ENCODE results near the gene TP53. TPM values are rescaled to one million over a fixed set of nuclear protein-coding genes. Genes with fewer than 3 reads are reported as not detected.
"Not testable (repeated sequence)": the region's sequence is repeated elsewhere in the genome, so short reads cannot be mapped to it uniquely, and the experiment has no call there.

The TP53 gene
- polyA plus RNA-seq, 4 donors, result 45.1 to 75.9 (median 70.2) TPM

DNA sequence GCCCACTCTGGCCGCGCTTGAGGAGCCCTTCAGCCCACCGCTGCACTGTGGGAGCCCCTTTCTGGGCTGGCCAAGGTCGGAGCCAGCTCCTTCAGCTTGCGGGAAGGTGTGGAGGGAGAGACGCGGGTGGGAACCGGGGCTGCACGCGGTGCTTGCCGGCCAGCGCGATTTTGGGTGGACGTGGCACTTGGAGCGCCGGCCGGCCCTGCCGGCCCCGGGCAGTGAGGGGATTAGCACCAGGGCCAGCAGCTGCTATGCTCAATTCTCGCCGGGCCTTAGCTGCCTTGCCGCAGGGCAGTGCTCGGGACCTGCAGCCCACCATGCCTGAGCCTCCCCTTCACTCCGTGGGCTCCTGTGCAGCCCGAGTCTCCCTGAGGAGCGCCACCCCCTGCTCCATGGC is 46.5 kb downstream of the TP53 start:
- no peak for DNase-seq (ENCODE audit: low read depth in 4 of 4, low spot score in 3 of 4)

DNA sequence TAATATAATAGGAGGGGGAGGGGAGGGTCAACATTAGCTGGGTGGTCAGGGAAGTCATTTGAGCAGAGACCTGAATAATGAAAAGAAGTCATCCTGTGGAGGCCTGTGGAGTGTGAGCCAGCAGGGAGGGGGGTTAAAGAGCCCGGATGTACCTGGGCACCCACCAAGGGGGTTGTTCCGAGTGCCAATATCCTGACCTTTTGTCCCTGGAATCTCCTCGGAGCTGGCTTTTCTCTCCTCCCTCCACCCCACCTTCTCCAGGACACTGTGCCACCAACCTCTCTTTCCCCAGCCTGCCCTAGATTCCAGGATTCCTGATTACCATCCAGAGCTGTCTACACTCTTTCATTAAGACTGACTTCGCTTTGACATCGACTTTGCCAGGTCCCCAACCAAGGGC is 51.1 kb downstream of the TP53 start:
- DNase-seq (ENCODE audit: low read depth in 4 of 4, low spot score in 3 of 4), result no peak

DNA sequence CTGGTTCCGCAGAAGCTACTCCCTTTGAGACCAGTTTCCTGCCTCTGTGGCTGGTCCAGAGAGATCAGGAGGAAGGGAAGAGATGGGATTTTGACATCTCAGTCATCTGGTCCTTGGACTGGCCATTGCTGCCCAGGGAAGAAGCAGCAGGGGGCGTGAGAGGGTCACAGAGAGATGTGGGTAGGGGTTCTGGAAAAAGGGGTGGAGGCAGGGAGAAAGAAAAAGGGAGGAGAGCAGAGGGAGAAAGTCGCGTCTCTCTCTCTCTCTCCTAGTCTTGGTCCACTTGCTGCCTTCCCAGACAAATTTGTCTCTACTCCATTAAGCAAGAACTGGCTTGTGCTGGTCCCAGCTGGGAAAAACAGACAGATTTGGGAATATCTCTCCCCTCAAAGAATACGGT is 52.9 kb downstream of the TP53 start:
- DNase-seq (ENCODE audit: low read depth in 4 of 4, low spot score in 3 of 4), result peak in 1 of 4 donors; percentile 45

DNA sequence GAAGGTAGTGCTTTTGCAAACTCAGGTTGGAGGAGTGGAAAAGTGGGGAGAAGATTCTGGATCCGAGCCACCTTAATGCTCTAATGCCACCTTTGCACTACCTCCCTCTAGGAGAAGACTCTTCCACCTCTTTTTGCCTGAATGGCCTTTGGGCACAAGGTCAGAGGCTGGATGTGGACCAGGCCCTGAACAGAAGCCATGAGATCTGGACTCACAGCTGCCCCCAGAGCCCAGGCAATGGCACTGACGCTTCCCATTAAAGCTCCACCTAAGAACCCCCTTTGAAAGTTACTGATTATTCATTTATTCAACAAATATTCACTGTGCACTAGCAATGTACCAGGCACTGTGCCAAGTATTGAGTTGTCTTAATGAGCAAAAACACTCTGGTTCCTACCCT is 54.2 kb downstream of the TP53 start:
- no peak for DNase-seq (ENCODE audit: low read depth in 4 of 4, low spot score in 3 of 4)

DNA sequence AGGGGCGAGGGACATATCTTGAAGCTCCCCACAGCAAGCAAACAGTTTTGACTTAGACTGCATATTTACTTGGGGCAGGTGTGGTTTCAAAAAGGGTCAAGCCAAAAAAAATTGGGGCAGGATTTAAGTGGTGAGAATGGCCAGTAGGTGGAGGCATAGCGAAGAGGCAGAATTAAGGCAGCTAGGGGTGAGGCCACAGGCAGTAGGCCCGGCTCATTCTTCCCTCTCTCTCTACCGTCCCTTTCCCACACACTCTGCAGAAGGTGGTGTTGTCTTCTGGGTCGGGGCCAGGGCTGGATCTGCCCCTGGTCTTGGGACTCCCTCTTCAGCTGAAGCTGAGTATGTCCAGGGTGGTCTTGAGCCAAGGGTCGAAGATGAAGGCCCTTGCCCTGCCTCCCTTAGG is 54.8 kb downstream of the TP53 start:
- DNase-seq (ENCODE audit: low read depth in 4 of 4, low spot score in 3 of 4), result no peak

DNA sequence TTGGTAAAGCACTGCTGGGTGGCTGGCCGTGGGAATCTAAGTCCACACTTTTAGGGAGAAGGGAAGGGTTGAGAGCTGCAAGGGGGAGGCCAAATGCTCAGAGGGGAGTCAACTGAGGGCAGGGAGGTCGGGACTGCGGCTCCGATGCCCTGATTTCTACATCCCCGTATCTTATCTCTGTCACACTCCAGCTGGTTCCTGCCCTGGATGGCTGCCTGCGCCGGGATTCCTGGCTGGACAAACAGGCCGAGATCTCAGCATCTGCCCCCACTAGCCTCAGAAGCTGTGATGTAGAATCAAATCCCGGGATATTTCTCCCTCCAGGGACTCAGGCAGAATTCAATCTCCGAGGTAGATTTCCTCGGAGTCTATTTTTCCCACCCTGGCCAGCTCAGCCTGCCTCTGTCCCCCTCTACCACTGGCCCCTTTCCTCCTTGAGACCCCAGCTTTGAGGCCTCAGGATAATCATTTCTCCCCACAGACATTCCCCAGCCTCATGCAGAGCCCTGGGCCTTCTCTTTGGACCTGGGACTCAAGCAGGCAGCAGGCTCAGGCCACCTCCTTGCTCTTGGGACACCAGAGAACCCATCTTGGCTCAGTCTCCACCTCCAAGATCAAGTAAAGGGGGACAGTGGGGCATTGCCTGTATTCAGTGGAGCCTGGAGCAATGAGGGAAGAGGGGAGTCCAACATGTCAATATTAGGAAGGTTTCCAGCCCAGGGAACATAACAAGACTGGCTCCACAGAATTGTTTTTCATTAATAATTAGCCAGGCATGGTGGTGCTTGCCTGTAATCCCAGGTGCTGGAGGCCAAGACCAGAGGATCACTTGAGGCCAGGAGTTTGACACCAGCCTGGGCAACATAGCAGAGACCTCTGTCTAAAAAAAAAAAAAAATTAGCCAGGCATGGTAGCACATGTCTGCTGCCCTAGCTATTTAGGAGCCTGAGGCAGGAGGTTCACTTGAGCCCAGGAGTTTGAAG is 55.6 kb downstream of the TP53 start:
- DNase-seq (ENCODE audit: low read depth in 4 of 4, low spot score in 3 of 4), result no peak

DNA sequence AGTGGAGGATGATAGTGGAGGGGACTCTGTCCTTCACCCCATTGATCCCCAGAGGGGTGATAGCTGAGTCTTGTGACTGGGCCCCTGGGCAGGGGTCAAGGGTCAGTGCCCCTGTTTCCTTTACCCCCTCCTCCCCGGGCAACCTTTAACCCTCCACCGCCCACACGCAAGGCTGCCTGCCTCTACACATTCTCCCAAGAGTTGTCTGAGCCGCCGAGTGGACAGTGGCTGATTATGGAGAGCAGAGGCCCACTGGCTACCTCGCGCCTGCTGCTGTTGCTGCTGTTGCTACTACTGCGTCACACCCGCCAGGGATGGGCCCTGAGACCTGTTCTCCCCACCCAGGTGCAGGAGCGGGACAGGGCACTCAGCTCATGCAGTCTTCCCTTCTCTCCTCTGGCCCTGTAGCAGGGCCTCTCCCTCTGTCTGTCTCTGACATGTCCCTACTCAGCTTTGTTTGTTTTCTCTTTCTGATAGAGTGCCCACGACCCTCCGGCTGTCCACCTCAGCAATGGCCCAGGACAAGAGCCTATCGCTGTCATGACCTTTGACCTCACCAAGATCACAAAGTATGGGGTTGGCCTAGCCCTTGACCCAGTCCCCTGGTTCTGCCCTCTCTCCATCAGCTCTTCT is 57.2 kb downstream of the TP53 start, which contains the start of gene SHBG:
Gene SHBG (plus strand): TSS at position 197 of the 633 bp plus-strand sequence. CDS start 38 bp downstream, at position 235.
- DNase-seq (ENCODE audit: low read depth in 4 of 4, low spot score in 3 of 4), result no peak

DNA sequence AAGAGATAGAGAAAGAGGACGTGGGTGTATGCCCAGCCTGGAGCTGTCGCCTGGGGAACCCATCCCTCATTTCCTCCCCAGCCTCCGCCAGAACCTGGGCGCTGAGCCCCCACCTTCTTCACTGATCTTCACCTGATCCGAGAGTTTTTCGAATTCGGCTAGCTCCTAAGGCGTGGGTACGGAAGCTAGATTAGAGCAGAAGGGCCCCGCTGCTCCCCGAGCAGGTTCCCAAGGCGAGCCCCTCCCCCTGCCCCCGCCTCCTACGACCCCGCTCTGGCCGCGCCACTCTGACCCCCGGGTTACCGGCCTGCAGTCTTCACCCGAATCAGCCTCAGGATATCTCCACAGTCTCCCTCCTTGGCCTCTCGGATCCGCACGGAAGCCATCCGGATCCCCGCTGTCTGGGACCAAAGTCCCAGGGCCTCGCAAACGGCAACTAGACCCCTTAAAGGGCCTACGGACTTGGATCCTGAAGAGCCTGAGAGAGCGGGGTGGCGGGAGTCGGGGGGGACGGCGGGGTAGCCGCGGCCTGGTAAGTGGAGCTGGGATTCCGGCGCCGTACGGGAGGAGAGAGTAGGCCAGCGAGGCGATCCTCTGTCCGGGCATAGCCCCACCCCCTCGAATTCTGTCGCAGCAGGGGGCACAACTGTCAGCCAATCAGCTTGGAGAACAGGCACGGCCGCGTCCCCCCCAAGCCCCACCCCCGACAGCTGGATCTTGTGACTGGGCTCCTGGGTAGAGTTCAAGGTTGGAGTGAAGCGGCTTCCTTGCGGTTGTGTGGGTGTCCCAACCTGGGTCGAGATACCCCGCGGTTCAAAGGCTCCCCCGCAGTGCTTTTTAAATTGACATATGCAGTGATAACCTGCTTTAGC is 59.8 kb downstream of the TP53 start, which contains the start of gene SAT2:
Gene SAT2 (minus strand): TSS at position 572 of the 872 bp plus-strand sequence. CDS start 186 bp downstream, at position 386.
- DNase-seq (ENCODE audit: low read depth in 4 of 4, low spot score in 3 of 4), result peak; percentile 83 to 92 (median 89)

DNA sequence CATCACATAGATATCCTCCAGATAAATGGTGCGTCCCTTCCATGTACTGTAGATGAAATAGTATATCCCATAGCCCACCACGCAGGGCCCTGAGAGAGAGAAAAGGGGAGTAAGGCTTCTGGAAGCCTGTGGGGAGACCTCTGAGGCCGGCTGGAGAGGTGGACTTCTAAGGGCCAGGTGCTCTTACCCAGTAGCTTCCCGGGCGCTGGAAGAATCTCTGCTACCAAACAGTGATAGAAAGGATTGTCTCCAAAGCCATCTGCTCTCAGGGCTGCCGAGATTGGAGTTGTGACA is 60.4 kb downstream of the TP53 start:
- no peak for DNase-seq (ENCODE audit: low read depth in 4 of 4, low spot score in 3 of 4)

DNA sequence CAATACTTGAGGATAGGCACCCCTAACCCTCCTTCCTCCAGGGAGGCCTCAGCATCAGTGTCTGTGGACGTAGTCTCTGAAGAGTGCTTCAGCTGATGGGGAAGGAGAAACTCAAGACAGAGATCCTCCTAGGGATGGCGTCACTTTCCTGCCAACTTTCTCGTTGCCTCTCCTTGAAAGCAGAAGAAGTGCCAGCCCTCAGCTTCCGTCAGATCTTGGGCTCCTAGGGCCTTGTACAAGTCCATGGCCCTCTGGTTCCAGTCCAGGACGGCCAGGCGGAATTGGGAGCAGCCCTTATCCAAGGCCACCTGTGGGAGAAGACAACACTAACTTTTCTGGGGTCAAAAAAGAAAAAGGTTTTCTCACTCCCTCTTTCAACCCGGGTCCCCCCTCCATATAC is 61.0 kb downstream of the TP53 start:
- DNase-seq (ENCODE audit: low read depth in 4 of 4, low spot score in 3 of 4), result no peak

DNA sequence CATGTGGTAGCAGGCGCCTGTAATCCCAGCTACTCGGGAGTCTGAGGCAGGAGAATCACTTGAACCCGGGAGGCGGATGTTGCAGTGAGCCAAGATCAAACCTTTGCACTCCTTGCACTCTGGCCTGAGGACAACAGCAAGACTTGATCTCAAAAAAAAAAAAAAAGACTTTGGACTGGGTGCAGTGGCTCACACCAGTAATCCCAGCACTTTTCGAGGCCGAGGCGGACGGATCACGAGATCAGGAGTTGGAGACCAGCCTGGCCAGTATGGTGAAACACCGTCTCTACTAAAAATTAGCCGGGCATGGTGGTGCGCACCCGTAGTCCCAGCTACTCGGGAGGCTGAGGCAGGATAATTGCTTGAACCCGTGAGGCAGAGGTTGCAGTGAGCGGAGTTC is 61.5 kb downstream of the TP53 start:
- DNase-seq (ENCODE audit: low read depth in 4 of 4, low spot score in 3 of 4), result not testable (repeated sequence)

DNA sequence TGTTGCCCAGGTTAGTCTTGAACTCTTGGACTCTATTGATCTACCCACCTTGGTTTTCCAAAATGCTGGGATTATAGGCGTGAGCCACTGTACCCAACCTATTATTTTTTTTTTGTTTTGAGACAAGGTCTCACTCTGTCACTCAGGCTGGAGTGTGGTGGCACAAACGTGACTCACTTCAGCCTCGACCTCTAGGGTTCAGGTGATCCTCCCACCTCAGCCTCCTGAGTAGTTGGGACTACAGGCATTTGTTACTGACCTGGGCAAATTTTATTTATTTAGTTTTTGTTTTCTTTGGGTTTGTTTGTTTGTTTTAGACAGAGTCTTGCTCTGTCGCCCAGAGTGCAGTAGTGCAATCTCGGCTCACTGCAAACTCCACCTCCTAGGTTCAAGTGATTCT is 63.6 kb downstream of the TP53 start:
- no peak for DNase-seq (ENCODE audit: low read depth in 4 of 4, low spot score in 3 of 4)

DNA sequence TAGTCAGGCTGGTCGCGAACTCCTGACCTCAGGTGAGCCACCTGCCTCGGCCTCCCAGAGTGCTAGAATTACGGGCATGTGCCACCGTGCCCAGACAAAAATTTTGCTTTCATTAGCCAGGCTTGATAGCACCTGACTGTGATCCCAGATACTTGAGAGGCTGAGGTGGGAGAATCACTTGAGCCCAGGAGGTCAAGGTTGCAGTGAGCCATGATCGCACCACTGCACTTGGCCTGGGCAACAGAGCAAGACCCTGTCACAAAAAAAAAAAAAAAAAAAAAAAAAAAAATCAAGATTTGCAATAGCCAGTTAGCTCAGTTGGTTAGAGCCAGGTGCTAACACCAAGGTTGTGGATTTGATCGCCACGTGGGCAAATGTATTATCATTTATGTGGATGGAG is 66.5 kb downstream of the TP53 start:
- DNase-seq (ENCODE audit: low read depth in 4 of 4, low spot score in 3 of 4), result no peak

DNA sequence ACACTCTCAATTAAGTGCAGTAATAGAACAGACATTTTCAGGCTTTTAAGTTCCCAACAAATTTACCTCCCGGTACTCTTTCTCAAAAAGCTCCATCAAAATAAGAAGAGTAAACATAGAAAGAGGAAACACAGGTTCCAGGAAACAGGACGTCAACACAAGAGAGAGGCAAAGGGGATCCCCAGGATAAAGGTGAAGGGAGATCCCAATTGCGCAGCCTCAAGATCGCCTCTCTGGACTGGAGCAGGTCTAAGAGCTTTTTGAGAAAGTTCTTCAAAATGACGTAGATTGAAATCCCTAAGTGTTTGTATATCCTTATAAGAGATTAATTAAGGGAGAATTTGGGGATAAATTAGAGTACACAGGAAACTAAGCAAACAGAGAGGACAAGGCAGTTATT is 68.7 kb downstream of the TP53 start:
- DNase-seq (ENCODE audit: low read depth in 4 of 4, low spot score in 3 of 4), result no peak

Other genes starting within 250 kb of the TP53 start
- gene FGF11, start 248.0 kb downstream of the TP53 start, polyA plus RNA-seq (ENCODE audit: insufficient read length in 4 of 4), result 10 to 100 TPM in 1 of 4 donors, 1 to 10 TPM in 3; 5.6 to 17.1 (median 8.5) TPM
- 10 to 100 TPM in 2 of 4 donors, 1 to 10 TPM in 2; 9.0 to 15.1 (median 9.8) TPM for gene CHRNB1, start 242.4 kb downstream of the TP53 start, polyA plus RNA-seq (ENCODE audit: insufficient read length in 4 of 4)
- 10 to 100 TPM; 36.1 to 46.1 (median 43.4) TPM for gene ZBTB4, start 207.9 kb downstream of the TP53 start, polyA plus RNA-seq (ENCODE audit: insufficient read length in 4 of 4)
- gene SLC35G6, start 206.0 kb downstream of the TP53 start, polyA plus RNA-seq (ENCODE audit: insufficient read length in 4 of 4), result under 1 TPM in 2 of 4 donors, not detected in 2; 0.12 to 0.46 TPM
- gene POLR2A, start 203.1 kb downstream of the TP53 start, polyA plus RNA-seq (ENCODE audit: insufficient read length in 4 of 4), result 100 to 1,000 TPM; 105 to 159 (median 123) TPM
- gene TNFSF12, start 138.4 kb downstream of the TP53 start, polyA plus RNA-seq (ENCODE audit: insufficient read length in 4 of 4), result 10 to 100 TPM; 20.3 to 43.5 (median 25.8) TPM
- gene TNFSF13, start 128.7 kb downstream of the TP53 start, polyA plus RNA-seq (ENCODE audit: insufficient read length in 4 of 4), result 10 to 100 TPM in 3 of 4 donors, 1 to 10 TPM in 1; 7.1 to 15.7 (median 12.7) TPM
- 10 to 100 TPM; 57.4 to 83.0 (median 73.6) TPM for gene SENP3, start 125.6 kb downstream of the TP53 start, polyA plus RNA-seq (ENCODE audit: insufficient read length in 4 of 4)
- gene CD68, start 107.9 kb downstream of the TP53 start, polyA plus RNA-seq (ENCODE audit: insufficient read length in 4 of 4), result 10 to 100 TPM; 32.3 to 70.7 (median 54.9) TPM
- gene MPDU1, start 103.6 kb downstream of the TP53 start, polyA plus RNA-seq (ENCODE audit: insufficient read length in 4 of 4), result 100 to 1,000 TPM in 3 of 4 donors, 10 to 100 TPM in 1; 75.1 to 114 (median 112) TPM
- gene SOX15, start 97.4 kb downstream of the TP53 start, polyA plus RNA-seq (ENCODE audit: insufficient read length in 4 of 4), result 10 to 100 TPM in 1 of 4 donors, 1 to 10 TPM in 3; 2.5 to 10.5 (median 3.6) TPM
- gene FXR2, start 72.6 kb downstream of the TP53 start, polyA plus RNA-seq (ENCODE audit: insufficient read length in 4 of 4), result 10 to 100 TPM; 42.8 to 55.0 (median 45.2) TPM
- 100 to 1,000 TPM in 3 of 4 donors, 10 to 100 TPM in 1; 86.6 to 152 (median 114) TPM for gene SAT2, start 59.7 kb downstream of the TP53 start, polyA plus RNA-seq (ENCODE audit: insufficient read length in 4 of 4)
- gene SHBG, start 57.4 kb downstream of the TP53 start, polyA plus RNA-seq (ENCODE audit: insufficient read length in 4 of 4), result 1 to 10 TPM; 2.3 to 5.1 (median 4.0) TPM
- gene ATP1B2, start 36.6 kb downstream of the TP53 start, polyA plus RNA-seq (ENCODE audit: insufficient read length in 4 of 4), result 10 to 100 TPM; 18.3 to 27.3 (median 20.5) TPM
- 10 to 100 TPM in 3 of 4 donors, 1 to 10 TPM in 1; 9.0 to 17.0 (median 12.8) TPM for gene WRAP53, start 987 bp upstream of the TP53 start, polyA plus RNA-seq (ENCODE audit: insufficient read length in 4 of 4)
- 10 to 100 TPM; 19.8 to 32.6 (median 23.4) TPM for gene EFNB3, start 17.7 kb upstream of the TP53 start, polyA plus RNA-seq (ENCODE audit: insufficient read length in 4 of 4)
- gene DNAH2, start 30.3 kb upstream of the TP53 start, polyA plus RNA-seq (ENCODE audit: insufficient read length in 4 of 4), result under 1 TPM; 0.29 to 0.49 (median 0.38) TPM
- 10 to 100 TPM; 18.4 to 30.7 (median 23.3) TPM for gene KDM6B, start 146.7 kb upstream of the TP53 start, polyA plus RNA-seq (ENCODE audit: insufficient read length in 4 of 4)
- 10 to 100 TPM; 13.4 to 26.9 (median 24.7) TPM for gene TMEM88, start 167.6 kb upstream of the TP53 start, polyA plus RNA-seq (ENCODE audit: insufficient read length in 4 of 4)
- 100 to 1,000 TPM in 1 of 4 donors, 10 to 100 TPM in 3; 60.5 to 133 (median 65.9) TPM for gene NAA38, start 170.1 kb upstream of the TP53 start, polyA plus RNA-seq (ENCODE audit: insufficient read length in 4 of 4)
- 10 to 100 TPM; 10.6 to 28.9 (median 24.4) TPM for gene CYB5D1, start 170.5 kb upstream of the TP53 start, polyA plus RNA-seq (ENCODE audit: insufficient read length in 4 of 4)
- gene CHD3, start 201.3 kb upstream of the TP53 start, polyA plus RNA-seq (ENCODE audit: insufficient read length in 4 of 4), result 100 to 1,000 TPM; 146 to 213 (median 186) TPM
- 1 to 10 TPM; 3.9 to 6.4 (median 4.9) TPM for gene RNF227, start 228.8 kb upstream of the TP53 start, polyA plus RNA-seq (ENCODE audit: insufficient read length in 4 of 4)
- 10 to 100 TPM in 3 of 4 donors, 1 to 10 TPM in 1; 9.6 to 28.0 (median 15.3) TPM for gene KCNAB3, start 242.4 kb upstream of the TP53 start, polyA plus RNA-seq (ENCODE audit: insufficient read length in 4 of 4)
- gene TRAPPC1, start 244.5 kb upstream of the TP53 start, polyA plus RNA-seq (ENCODE audit: insufficient read length in 4 of 4), result 100 to 1,000 TPM in 3 of 4 donors, 10 to 100 TPM in 1; 90.8 to 137 (median 132) TPM
- gene CNTROB, start 244.7 kb upstream of the TP53 start, polyA plus RNA-seq (ENCODE audit: insufficient read length in 4 of 4), result 10 to 100 TPM; 44.2 to 67.3 (median 54.4) TPM